Activated CD4-positive, CD25-positive, alpha-beta regulatory T cell treated with anti-CD3 and anti-CD28 coated beads, Interleukin-2, amount 50 U/mL, for 72 hours (primary cell): ENCODE results near the gene NBPF14.
"Not testable (repeated sequence)": the region's sequence is repeated elsewhere in the genome, so short reads cannot be mapped to it uniquely, and the experiment has no call there.

ENCODE experiments used
- DNase-seq: peaks from one replicate; pipeline ENCODE4 v3.0.0; 2021

Gene NBPF14, protein sequence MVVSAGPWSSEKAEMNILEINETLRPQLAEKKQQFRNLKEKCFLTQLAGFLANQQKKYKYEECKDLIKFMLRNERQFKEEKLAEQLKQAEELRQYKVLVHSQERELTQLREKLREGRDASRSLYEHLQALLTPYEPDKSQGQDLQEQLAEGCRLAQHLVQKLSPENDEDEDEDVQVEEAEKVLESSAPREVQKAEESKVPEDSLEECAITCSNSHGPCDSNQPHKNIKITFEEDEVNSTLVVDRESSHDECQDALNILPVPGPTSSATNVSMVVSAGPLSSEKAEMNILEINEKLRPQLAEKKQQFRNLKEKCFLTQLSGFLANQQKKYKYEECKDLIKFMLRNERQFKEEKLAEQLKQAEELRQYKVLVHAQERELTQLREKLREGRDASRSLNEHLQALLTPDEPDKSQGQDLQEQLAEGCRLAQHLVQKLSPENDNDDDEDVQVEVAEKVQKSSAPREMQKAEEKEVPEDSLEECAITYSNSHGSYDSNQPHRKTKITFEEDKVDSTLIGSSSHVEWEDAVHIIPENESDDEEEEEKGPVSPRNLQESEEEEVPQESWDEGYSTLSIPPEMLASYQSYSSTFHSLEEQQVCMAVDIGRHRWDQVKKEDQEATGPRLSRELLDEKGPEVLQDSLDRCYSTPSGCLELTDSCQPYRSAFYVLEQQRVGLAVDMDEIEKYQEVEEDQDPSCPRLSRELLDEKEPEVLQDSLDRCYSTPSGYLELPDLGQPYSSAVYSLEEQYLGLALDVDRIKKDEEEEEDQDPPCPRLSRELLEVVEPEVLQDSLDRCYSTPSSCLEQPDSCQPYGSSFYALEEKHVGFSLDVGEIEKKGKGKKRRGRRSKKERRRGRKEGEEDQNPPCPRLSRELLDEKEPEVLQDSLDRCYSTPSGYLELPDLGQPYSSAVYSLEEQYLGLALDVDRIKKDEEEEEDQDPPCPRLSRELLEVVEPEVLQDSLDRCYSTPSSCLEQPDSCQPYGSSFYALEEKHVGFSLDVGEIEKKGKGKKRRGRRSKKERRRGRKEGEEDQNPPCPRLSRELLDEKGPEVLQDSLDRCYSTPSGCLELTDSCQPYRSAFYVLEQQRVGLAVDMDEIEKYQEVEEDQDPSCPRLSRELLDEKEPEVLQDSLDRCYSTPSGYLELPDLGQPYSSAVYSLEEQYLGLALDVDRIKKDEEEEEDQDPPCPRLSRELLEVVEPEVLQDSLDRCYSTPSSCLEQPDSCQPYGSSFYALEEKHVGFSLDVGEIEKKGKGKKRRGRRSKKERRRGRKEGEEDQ (N-terminal part only)

DNA sequence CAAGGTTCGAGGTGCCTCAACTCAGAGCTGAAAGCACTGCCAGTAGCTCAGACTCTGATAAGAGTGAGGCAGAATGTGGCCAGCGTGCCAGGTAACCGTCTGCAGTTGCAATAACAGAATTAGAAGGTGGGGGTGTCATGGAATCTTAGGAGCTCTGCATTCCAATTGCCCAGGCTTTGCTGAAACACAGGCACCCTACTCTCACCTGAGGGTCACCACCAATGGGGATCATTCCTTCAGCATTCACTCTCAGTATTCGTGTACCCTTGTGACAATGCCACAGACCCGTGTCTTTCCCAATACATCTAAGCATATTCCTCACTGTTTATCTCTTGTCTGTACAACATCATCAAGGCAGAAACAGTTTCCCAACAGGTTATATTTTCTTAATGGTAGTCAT, at the start of gene NBPF14:
Gene NBPF14, minus strand, starts transcription at position 101 of the 400 bp plus-strand sequence. CDS start 294 bp downstream, outside the sequence.
- not testable (repeated sequence) for DNase-seq

DNA sequence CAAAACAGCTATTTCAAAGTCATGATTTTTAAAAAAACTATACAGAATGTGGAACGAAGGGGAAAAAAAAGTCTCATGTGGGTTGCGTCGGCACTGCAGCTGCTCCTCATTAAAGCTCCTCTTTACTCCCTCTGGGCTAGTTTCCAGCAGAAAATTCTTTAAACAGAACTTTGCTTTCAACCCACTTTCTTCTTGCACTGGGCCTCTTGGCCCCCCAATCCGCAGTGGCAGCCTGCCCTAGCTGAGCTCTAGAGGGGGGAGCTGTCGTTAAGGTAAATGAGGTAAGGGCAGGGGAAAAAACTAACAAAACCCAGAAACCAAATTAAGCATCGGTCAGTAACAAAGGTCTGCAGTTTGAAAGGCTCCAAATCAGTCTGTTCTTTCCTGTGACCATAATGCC, 29.6 kb upstream of the NBPF14 start:
- not testable (repeated sequence) for DNase-seq

DNA sequence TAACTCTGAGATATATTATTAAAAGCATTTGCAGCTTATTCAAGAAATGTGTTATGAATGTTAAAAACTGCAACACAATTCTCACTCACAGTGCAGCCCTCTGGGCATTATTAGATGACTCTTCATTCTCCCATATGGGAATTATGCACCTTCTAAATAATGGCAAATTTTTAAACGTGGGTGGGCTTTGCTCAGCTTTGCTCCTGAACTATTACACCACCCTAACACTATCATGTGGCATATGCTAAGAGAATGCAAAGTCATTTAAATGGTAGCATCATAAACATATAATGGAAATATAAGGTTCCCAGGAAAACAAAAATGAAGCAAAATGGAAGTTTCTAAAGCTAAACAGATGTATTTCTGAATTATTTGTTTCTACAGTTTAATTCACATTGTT, 22.4 kb upstream of the NBPF14 start:
- not testable (repeated sequence) for DNase-seq

DNA sequence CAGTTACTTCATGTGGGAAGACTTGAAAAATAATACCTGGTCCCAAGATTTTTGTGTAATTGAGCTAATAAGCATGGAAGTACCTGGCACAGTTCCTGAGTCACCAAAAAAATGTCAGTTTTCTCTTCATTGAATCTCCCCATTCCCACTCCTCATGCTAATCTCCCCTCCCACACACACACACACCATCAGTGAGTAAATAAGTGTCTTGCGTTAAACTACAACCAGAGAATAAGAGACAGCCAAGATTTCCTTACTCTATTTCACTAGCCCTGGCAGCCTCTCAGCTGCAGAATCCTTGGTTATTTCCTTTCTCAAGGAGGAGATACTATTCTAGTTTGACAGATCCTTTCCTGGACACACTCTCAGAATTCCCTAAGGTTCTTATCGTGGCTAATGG, 9.5 kb upstream of the NBPF14 start:
- DNase-seq = not testable (repeated sequence)

DNA sequence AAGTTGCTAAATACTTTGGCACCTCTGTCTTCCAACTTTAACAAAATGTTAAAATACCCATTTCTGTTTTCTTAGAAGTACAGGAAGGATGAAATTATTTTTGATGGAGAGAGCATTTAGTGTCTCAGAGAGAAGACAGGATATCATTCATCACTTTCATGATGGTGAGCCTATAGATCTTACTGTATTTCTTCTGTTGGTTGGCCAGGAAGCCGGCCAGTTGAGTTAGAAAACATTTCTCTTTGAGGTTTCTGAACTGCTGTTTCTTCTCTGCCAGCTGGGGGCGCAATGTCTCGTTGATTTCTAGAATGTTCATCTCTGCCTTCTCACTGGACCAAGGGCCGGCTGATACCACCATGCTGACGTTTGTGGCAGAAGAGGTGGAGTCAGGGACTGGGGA, 451 bp downstream of the NBPF14 start:
- not testable (repeated sequence) for DNase-seq

DNA sequence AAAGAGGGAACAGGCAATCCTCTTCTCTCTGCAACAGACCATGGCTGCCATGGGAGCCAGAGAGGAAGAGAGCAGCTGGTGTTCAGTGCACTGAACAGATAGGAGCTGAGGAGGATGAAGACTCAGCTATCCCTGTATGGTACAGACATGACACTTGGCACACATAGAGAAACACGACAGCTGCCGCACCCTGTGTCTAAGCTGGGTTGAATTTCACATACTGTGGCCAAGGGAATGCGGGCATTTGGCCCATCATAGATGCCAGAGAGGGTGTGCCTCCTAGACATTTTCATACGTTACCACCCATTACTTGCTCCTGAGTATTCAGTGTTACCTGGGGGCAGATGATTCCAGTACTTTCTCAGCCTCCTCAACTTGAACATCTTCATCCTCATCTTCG, 4.7 kb downstream of the NBPF14 start:
- DNase-seq = not testable (repeated sequence)

DNA sequence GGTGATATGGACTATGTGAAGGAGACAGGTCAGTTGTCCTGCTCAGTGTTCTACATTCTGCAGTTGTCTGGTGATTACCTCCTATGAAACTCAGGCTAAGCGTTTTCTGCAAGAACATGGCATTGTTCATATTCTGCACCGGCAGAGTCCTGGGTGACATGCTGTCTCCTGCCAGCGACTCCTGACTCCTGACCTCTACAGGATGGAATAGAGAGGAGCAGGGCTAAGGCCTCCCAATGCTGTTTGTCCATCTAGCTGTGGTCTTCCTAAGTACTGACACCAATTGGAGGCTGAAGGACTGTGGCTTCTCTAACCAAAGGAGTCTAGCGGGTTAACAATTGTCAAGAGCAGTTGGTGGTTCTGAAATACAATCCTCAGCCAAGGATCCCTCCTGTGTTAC, 63.7 kb downstream of the NBPF14 start:
- DNase-seq = not testable (repeated sequence)

DNA sequence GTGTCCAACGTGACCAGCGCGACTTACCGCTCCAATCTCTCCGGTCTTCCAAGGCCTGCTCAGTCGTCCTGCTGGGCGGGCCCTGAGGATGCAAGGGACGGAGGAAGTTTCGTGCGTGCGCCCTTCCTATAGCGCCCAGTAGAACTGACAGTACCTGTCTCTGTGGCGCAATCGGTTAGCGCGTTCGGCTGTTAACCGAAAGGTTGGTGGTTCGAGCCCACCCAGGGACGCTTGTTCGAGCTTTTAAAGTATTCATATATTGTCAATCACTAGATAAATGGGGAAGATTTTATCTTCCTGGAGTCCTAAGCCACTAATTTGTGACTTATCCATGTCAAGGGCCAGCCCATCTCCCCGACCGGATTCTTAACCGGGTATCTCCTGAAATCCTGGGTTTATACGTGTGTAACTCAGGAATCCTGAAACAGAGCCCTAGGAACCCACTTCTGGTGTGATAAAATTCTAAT, 66.7 kb downstream of the NBPF14 start:
- peak; percentile 72 for DNase-seq

DNA sequence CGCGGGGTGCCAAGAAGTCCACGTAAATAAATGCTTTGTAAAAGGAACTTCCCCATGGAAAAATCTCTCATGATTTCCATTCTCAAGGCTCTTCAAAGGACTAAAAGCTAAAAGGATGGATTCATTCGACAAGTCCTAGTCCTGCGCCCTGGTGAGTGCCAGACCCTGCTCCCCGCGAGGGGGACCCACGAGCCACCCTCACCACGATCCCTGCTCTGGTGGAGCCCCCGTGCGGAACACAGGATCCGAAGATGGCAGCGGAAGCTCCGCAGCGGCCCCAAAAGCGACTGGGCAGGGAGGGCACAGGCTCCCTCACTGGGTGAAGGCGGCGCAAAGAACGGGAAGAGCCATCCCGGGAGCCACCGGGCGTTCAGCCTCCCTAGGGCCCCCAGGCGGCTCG, 67.2 kb downstream of the NBPF14 start:
- not testable (repeated sequence) for DNase-seq

DNA sequence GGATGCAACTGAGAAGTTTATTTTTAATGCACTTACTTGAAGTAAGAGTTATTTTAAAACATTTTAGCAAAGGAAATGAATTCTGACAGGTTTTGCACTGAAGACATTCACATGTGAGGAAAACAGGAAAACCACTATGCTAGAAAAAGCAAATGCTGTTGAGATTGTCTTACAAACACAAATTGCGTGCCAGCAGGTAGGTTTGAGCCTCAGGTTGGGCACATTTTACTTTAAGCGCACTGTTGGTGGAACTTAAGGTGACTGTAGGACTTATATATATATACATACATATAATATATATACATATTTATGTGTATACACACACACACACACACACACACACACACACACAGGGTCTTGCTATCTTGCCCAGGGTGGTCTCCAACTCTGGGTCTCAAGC, 69.2 kb downstream of the NBPF14 start:
- not testable (repeated sequence) for DNase-seq

DNA sequence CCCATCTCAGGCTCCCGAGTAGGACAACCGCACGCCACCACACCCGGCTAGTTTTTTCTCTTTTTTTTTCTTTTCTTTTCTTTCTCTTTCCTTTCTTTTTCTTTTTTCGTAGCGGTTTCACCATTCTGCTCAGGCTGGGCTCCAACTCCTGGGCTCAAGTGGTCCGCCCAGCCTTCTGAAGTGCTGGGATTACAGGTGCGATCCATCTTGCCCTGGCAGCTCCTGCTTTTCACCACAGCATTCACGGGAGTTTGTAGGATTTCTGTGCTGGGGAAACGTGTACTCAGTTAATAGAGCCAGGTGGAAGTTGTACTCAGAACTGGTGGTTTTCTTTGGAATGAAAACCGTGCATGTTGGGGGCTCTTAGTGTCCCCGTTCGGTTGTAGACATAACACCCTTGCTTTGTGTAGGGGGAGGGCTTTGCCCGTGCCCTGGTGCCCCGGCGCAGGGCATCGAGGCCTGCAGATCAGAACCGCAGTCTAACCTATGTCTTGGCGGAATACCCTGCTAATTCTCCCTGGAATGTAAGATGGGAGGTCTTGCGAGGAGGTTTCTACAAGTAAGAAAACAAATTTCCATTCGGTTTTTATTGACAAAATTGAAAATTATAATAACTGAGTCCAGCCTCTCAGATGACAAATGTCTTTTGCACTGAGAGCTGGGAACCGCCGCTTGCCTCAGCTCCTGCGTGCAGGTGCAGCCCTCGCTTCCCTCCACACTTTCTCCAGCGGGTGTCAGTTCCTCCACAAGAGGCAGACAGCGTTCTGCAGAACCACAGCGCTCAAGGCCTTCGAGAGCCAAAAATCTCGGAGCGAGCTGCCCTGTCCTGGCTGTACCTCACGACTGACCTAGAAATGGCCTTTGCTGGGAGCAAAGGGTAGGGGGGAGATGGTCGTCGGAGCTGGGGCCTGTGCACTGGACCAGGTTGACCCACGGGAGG, 72.3 kb downstream of the NBPF14 start:
- DNase-seq = peak; percentile 37

DNA sequence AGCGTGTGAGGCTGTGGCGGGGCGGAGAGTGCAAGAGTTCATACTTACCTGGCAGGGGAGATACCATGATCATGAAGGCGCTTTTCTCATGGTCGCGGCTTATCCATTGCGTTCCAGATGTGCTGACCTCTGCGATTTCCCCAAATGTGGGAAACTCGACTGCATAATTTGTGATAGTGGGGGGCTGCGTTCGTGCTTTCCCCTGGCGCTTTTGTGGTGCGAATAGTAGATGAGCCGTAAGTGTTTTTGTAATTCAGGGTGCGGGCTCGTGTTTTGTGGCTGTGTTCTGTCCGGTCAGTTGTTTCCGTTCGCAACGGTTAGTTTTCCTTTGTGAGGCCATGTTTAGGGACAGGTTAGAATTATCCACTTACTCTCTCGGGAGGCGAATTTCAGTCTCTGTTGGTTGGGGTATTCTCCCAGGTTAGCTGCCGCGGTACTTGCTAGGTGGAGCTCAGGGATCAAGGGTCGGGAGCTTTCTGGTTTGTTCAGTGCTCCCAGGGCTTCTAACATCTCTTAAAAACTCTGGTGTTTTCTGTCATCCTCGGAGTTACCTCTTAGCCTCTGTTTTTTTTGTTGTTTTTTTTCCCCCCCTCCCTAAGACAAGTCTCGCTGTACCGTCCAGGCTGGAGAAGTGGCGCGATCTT, 73.1 kb downstream of the NBPF14 start:
- DNase-seq = peak; percentile 79

DNA sequence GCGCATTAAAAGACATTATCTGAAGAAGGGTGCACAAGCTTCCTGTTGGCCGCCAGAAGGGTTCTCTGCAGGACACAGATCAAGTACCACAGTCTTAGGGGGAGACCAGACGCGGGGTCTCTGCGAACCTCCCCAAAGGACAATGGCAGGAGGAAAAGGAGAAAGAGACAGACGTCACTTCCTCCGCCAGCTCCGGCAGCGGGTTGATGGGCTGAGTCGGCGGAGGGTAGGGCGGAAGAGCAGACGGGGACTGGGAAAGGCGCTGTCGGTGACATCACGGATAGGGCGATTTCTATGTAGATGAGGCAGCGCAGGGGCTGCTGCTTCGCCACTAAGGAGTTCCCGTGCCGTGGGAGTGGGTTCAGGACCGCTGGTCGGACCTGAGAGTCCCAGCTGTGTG, 73.7 kb downstream of the NBPF14 start:
- DNase-seq = peak; percentile 77

DNA sequence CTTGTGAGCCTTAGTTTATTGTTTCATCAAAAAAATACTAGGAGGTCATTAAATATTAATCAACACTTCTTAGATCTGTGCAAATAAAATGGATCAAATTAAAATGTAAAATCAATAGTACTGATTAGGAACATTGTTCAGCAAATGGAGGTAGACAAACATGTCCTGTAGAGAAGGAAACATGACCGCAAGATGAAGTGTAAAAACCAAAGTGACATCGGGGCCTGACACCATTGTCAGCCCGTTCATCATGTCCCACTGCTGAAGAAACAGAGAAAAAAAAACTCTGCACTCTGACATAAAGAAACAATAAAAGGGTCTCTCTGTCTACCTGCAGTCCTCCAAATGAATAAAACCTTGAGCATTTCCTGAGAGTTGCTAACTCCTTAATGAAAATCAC, 81.5 kb downstream of the NBPF14 start:
- DNase-seq = not testable (repeated sequence)

DNA sequence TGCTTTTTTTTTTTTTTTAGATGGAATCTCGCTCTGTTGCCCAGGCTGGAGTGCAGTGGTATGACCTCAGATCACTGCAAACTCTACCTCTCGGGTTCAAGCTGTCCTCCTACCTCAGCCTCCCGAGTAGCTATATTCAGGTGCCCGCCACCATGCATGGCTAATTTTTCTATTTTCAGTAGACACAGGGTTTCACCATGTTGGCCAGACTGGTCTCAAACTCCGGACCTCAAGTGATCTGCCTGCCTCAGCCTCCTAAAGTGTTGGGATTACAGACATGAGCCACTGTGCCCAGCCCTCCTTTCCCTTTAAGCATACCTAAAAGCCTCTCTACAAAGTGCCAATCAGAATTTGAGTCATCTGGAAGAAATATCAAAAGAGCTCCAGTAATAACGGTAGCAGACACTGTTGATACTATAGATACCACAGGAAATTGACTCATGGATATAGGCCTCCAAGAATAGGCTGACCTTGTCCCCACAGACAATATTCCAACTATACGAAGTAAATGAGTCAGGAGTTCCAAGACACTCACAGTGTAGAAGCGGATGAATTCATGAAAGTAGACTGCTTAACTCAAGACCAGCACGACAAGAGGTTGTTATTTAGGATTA, 83.1 kb downstream of the NBPF14 start:
- not testable (repeated sequence) for DNase-seq

DNA sequence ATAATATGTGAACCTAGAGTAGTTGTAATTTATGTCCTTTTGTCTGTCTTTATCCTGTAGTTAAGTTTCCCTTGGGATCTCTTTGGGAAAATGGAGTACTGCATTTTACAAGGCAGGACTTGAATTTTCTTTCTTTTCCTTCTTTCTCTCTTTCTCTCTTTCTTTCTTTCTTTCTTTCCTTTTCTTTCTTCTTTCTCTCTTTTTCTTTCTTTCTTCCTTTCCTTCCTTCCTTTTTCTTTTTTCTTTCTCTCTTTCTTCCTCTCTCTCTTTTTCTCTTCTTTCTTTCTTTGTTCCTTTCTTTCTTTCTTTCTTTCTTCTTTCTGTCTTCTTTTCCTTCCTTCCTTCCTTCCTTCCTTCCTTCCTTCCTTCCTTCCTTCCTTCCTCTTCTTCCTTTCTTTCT, 101.9 kb downstream of the NBPF14 start:
- not testable (repeated sequence) for DNase-seq

DNA sequence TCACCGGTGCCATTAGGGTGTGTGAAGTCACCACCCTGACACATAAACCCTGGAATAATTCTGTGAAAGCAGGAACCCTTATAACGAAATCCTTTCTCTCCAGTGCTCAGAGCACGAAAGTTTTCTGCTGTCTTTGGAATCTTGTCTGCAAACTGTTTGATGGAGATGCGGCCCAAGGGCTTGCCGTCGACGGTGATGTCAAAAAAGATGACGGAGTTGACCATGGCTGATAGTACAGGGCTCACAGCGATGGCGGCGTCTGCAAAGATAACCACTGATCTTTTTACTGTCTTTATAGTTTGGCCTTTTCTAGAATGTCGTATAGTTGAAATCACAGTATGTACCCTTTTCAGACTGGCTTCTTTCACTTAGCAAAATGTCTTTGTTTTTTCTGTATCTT, 112.8 kb downstream of the NBPF14 start, which contains the start of gene PPIAL4G:
Gene PPIAL4G, minus strand, starts transcription at position 274 of the 400 bp plus-strand sequence. Its CDS starts 50 bp downstream, at position 224.
- DNase-seq = not testable (repeated sequence)
